K562 (cell line): ENCODE measurements around the gene TEX54. TPM values are rescaled to one million over a fixed set of nuclear protein-coding genes. Genes with fewer than 3 reads are reported as not detected.
A peak's percentile ranks its signal among the peaks of the same experiment; 100 is the strongest.

Source experiments
- BRCA1 ChIP-seq, 2 experiments: fragments of 450-650 bp in 1 of 2; sonication (generic) in 1 of 2; formaldehyde crosslinking in 1 of 2; IDR thresholded peaks; 2 replicates each; pipeline versions ENCODE4 v1.5.0 to v1.6.1; 2017 to 2020; ENCODE audit warnings: mild to moderate bottlenecking in 1 of 2, missing genetic modification reagents in 1 of 2
- CBX1 ChIP-seq: sonication (generic); IDR thresholded peaks from 2 replicates; pipeline ENCODE4 v1.6.1; 2016; ENCODE audit warnings: antibody characterized with exemption, low read depth, mild to moderate bottlenecking
- CC2D1A ChIP-seq: fragments of 450-650 bp; IDR thresholded peaks from 2 replicates; pipeline ENCODE4 v1.6.1; 2017; ENCODE audit warnings: mild to moderate bottlenecking
- DIDO1 ChIP-seq: fragments of 450-650 bp; IDR thresholded peaks from 2 replicates; pipeline ENCODE4 v1.6.1; 2016; ENCODE audit warnings: low read depth, missing biosample characterization, missing genetic modification characterization
- HMG20B ChIP-seq: fragments of 250-450 bp; sonication (Bioruptor Pico); IDR thresholded peaks from 2 replicates; pipeline ENCODE4 v1.5.0; 2021; ENCODE audit warnings: mild to moderate bottlenecking
- KAT7 ChIP-seq: sonication (generic); formaldehyde crosslinking; IDR thresholded peaks from 2 replicates; pipeline ENCODE4 v1.8.0; 2022; ENCODE audit warnings: missing genetic modification reagents, mild to moderate bottlenecking, borderline replicate concordance
- NR1H2 ChIP-seq: sonication (generic); formaldehyde crosslinking; IDR thresholded peaks from 2 replicates; pipeline ENCODE4 v1.4.0; 2020; ENCODE audit warnings: mild to moderate bottlenecking, missing genetic modification reagents
- TAF15 ChIP-seq: fragments of 200-400 bp; formaldehyde crosslinking; IDR thresholded peaks from 2 replicates; pipeline ENCODE4 v1.6.1; 2017; ENCODE audit warnings: mild to moderate bottlenecking, low read depth, low read length, moderate library complexity
- TCF3 ChIP-seq: sonication (generic); formaldehyde crosslinking; IDR thresholded peaks from 2 replicates; pipeline ENCODE4 v1.4.0; 2020; ENCODE audit warnings: mild to moderate bottlenecking, missing genetic modification reagents
- TRIM24 ChIP-seq, 2 experiments: fragments of 450-650 bp; IDR thresholded peaks; 2 replicates each; pipeline ENCODE4 v1.6.1; 2016
- U2AF1 ChIP-seq: fragments of 200-400 bp; formaldehyde crosslinking; optimal IDR thresholded peaks from 2 replicates; pipeline ENCODE3; 2017; ENCODE audit warnings: mild to moderate bottlenecking, low read depth, low read length, moderate library complexity
- ZNF586 ChIP-seq: fragments of 450-650 bp; formaldehyde crosslinking; conservative IDR thresholded peaks from 2 replicates; pipeline ENCODE4 v1.4.0; 2020; ENCODE audit warnings: mild to moderate bottlenecking, moderate library complexity
- polyA plus RNA-seq, 8 experiments: library from polyadenylated mRNA; depleted of rRNA in 4 of 8; stranded (reverse) in 5 of 8; unstranded in 3 of 8; fragments of >200 nt; fragmentation: Nextera tagmentation in 2 of 8; fragmentation: Illumina TruSeq in 1 of 8; extraction: Ambion mirVana in 2 of 8; extraction: Trizol in 1 of 8; gene quantifications; 2 replicates each; pipeline versions ENCODE4 v1.2.1 to v1.2.3, GENCODE V29; 2011 to 2014; ENCODE audit warnings: inconsistent platforms in 1 of 8, missing spikeins in 1 of 8
- total RNA-seq, 7 experiments: library from RNA; depleted of rRNA in 6 of 7; stranded (reverse); fragments of >200 nt in 6 of 7; fragmentation: Illumina TruSeq in 2 of 7; extraction: Trizol in 2 of 7; gene quantifications; 2 replicates each; pipeline versions ENCODE4 v1.2.1 to v1.2.3, GENCODE V29; 2011 to 2021; ENCODE audit warnings: low replicate concordance in 1 of 7
- TF ChIP-seq, protein P1 (sequence below), 2 experiments: fragments of 450-650 bp; formaldehyde crosslinking in 1 of 2; IDR thresholded peaks; 2 replicates each; pipeline versions ENCODE4 v1.4.0 to v1.6.1; 2014 to 2020; ENCODE audit warnings: mild to moderate bottlenecking in 2 of 2, borderline replicate concordance in 1 of 2, low read depth in 1 of 2
- TF ChIP-seq, protein P2 (sequence below): fragments of 450-650 bp; IDR thresholded peaks from 2 replicates; pipeline ENCODE4 v1.6.1; 2016; ENCODE audit warnings: mild to moderate bottlenecking
- TF ChIP-seq, protein P3 (sequence below): fragments of 250-450 bp; sonication (Bioruptor Pico); IDR thresholded peaks from 2 replicates; pipeline ENCODE4 v1.8.0; 2022; ENCODE audit warnings: inconsistent platforms, mild to moderate bottlenecking, moderate library complexity, borderline replicate concordance

The TEX54 gene
- total and polyA plus RNA-seq, 9 of the 15 experiments (the other 6 are each of a cell fraction or from before 2014, with no cell fraction given), result not detected

DNA sequence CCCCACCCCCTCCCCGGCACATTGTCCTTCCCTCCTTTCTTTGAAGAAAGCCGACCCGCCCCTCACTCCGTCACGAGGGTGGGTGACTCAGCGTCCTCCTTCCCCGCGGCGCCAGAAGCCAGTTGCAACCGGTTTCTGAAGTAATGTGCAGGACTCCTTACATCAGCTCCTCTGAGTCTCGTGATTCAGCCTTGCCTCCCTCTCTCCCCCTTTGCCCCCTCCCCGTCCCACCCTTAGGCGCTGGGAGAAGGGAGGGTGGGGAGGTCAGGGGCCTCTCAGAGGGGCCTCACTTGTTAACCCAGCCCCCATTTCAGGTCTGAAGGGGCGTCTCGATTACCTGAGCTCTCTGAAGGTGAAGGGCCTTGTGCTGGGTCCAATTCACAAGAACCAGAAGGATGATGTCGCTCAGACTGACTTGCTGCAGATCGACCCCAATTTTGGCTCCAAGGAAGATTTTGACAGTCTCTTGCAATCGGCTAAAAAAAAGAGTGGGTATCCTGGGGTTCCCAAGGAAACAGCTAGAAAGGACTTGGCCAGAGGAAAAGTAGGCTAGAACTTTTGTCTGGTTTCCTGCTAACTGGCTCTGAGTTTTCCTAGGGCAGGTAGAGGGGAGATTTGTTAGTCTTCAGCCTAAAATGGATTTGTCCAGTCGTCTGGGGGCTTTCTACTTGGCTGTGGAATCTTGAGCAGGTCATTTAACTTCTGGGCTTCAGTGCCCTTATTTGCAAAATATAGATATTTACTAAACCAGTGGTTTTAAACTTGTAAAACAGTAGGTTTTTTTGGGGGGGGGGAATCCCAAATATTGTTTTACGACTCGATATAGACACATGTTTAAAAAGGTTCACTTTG is 49.2 kb upstream of the TEX54 start (continued):
- TF ChIP-seq, protein P1, sequence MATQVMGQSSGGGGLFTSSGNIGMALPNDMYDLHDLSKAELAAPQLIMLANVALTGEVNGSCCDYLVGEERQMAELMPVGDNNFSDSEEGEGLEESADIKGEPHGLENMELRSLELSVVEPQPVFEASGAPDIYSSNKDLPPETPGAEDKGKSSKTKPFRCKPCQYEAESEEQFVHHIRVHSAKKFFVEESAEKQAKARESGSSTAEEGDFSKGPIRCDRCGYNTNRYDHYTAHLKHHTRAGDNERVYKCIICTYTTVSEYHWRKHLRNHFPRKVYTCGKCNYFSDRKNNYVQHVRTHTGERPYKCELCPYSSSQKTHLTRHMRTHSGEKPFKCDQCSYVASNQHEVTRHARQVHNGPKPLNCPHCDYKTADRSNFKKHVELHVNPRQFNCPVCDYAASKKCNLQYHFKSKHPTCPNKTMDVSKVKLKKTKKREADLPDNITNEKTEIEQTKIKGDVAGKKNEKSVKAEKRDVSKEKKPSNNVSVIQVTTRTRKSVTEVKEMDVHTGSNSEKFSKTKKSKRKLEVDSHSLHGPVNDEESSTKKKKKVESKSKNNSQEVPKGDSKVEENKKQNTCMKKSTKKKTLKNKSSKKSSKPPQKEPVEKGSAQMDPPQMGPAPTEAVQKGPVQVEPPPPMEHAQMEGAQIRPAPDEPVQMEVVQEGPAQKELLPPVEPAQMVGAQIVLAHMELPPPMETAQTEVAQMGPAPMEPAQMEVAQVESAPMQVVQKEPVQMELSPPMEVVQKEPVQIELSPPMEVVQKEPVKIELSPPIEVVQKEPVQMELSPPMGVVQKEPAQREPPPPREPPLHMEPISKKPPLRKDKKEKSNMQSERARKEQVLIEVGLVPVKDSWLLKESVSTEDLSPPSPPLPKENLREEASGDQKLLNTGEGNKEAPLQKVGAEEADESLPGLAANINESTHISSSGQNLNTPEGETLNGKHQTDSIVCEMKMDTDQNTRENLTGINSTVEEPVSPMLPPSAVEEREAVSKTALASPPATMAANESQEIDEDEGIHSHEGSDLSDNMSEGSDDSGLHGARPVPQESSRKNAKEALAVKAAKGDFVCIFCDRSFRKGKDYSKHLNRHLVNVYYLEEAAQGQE (IDR thresholded peaks at IDR 0.05; ENCODE audit: borderline replicate concordance), result peak; percentile 99
- TF ChIP-seq, protein P1 (CRISPR knock-in tag; IDR thresholded peaks at IDR 0.05; ENCODE audit: low read depth), result no peak
- TF ChIP-seq TAF15 (no peak), U2AF1 (no peak), KAT7 (peak; percentile 53), CBX1 (no peak), CC2D1A (no peak), BRCA1 (IDR thresholded peaks at IDR 0.05) (no peak), BRCA1 (CRISPR knock-in tag; IDR thresholded peaks at IDR 0.05) (no peak), HMG20B (CRISPR knock-in tag) (no peak), NR1H2 (CRISPR knock-in tag) (no peak), TCF3 (CRISPR knock-in tag) (no peak), ZNF586 (CRISPR knock-in tag) (no peak), TRIM24 (IDR thresholded peaks at IDR 0.05) (peak in 1 of 2 experiments; percentile 88; a peak in 3 of 4 replicates), DIDO1 (tag) (no peak)
- TF ChIP-seq, protein P2, sequence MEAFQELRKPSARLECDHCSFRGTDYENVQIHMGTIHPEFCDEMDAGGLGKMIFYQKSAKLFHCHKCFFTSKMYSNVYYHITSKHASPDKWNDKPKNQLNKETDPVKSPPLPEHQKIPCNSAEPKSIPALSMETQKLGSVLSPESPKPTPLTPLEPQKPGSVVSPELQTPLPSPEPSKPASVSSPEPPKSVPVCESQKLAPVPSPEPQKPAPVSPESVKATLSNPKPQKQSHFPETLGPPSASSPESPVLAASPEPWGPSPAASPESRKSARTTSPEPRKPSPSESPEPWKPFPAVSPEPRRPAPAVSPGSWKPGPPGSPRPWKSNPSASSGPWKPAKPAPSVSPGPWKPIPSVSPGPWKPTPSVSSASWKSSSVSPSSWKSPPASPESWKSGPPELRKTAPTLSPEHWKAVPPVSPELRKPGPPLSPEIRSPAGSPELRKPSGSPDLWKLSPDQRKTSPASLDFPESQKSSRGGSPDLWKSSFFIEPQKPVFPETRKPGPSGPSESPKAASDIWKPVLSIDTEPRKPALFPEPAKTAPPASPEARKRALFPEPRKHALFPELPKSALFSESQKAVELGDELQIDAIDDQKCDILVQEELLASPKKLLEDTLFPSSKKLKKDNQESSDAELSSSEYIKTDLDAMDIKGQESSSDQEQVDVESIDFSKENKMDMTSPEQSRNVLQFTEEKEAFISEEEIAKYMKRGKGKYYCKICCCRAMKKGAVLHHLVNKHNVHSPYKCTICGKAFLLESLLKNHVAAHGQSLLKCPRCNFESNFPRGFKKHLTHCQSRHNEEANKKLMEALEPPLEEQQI, result no peak
- TF ChIP-seq, protein P3, sequence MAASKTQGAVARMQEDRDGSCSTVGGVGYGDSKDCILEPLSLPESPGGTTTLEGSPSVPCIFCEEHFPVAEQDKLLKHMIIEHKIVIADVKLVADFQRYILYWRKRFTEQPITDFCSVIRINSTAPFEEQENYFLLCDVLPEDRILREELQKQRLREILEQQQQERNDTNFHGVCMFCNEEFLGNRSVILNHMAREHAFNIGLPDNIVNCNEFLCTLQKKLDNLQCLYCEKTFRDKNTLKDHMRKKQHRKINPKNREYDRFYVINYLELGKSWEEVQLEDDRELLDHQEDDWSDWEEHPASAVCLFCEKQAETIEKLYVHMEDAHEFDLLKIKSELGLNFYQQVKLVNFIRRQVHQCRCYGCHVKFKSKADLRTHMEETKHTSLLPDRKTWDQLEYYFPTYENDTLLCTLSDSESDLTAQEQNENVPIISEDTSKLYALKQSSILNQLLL, result no peak
